ENCODE results near the gene CAMK2D. TPM values are rescaled to one million over a fixed set of nuclear protein-coding genes. Genes with fewer than 3 reads are reported as not detected.

The CAMK2D gene
- total RNA-seq, 1 experiment from 2014 or later, result 15.4 TPM

GRCh38 chr4:113582737-113583136, 178.8 kb downstream of the CAMK2D start:
- CTCF ChIA-PET, result no interaction called here

GRCh38 chr4:113579360-113579759, 182.2 kb downstream of the CAMK2D start:
- no peak overlapping the region for H2AFZ ChIP-seq (ENCODE audit: low read length)
- H4K20me1 ChIP-seq (ENCODE audit: low read length), result no peaks in the 10 kb centered on the region
- ChIA-PET POLR2A (ENCODE audit: unreplicated experiment) (no interaction called here), CTCF (no interaction called here)
- H3F3A ChIP-seq (ENCODE audit: low read length, unreplicated experiment), result no peaks in the 10 kb centered on the region
- H3K4me1 ChIP-seq (ENCODE audit: insufficient read depth, low read length), result no peaks in the 10 kb centered on the region
- H3K27ac ChIP-seq (ENCODE audit: low read length), result no peak overlapping the region
- no peaks in the 10 kb centered on the region for H3K9me3 ChIP-seq (ENCODE audit: low read length)
- no peak overlapping the region for H3K9ac ChIP-seq (ENCODE audit: low read length)
- no peaks in the 10 kb centered on the region for H3K36me3 ChIP-seq (ENCODE audit: low read depth, low read length)
- no peaks in the 10 kb centered on the region for H3K27me3 ChIP-seq (ENCODE audit: low read length)
- no peak overlapping the region for H3K4me3 ChIP-seq (ENCODE audit: low read length)
- BruUV-seq (replicated peaks), result no TSS peak
- H3K79me2 ChIP-seq (ENCODE audit: low read length), result no peaks in the 10 kb centered on the region
- H3K4me2 ChIP-seq (ENCODE audit: low read length), result no peak overlapping the region
- no peak for ATAC-seq
- no peak for DNase-seq
- TF ChIP-seq EZH2phosphoT487 (IDR thresholded peaks at IDR 0.05; ENCODE audit: borderline replicate concordance, low read length), result no peak
- no peak for TF ChIP-seq EZH2 (IDR thresholded peaks at IDR 0.05; ENCODE audit: low read length, unreplicated experiment)
- TF ChIP-seq CTCF (conservative IDR thresholded peaks at IDR 0.05; ENCODE audit: low read depth, low read length), result no peak
- no peaks in the 10 kb centered on the region for H3K9me2 ChIP-seq (replicated peaks; ENCODE audit: low read length)
- intact Hi-C loops (cut with micrococcal nuclease), result no loop called here

More at GRCh38 chr4:113582737-113583136, 178.8 kb downstream of the CAMK2D start:
- Histone ChIP-seq H3K9me3 (ENCODE audit: low read length) (no peaks in the 10 kb centered on the region), H3K9ac (ENCODE audit: low read length) (no peak overlapping the region), H4K20me1 (ENCODE audit: low read length) (no peaks in the 10 kb centered on the region), H3F3A (ENCODE audit: low read length, unreplicated experiment) (no peaks in the 10 kb centered on the region), H3K36me3 (ENCODE audit: low read depth, low read length) (no peaks in the 10 kb centered on the region), H3K27me3 (ENCODE audit: low read length) (no peaks in the 10 kb centered on the region), H2AFZ (ENCODE audit: low read length) (no peak overlapping the region), H3K4me3 (ENCODE audit: low read length) (no peak overlapping the region), H3K27ac (ENCODE audit: low read length) (no peak overlapping the region), H3K4me1 (ENCODE audit: insufficient read depth, low read length) (no peaks in the 10 kb centered on the region), H3K9me2 (replicated peaks; ENCODE audit: low read length) (no peaks in the 10 kb centered on the region), H3K4me2 (ENCODE audit: low read length) (no peak overlapping the region), H3K79me2 (ENCODE audit: low read length) (no peaks in the 10 kb centered on the region)
- no peak for ATAC-seq
- DNase-seq, result no peak
- no TSS peak for BruUV-seq (replicated peaks)
- POLR2A ChIA-PET (ENCODE audit: unreplicated experiment), result no interaction called here
- intact Hi-C loops (cut with micrococcal nuclease), result no loop called here
- no peak for TF ChIP-seq EZH2 (IDR thresholded peaks at IDR 0.05; ENCODE audit: low read length, unreplicated experiment)
- no peak for TF ChIP-seq EZH2phosphoT487 (IDR thresholded peaks at IDR 0.05; ENCODE audit: borderline replicate concordance, low read length)

GRCh38 chr4:113576947-113577678, 184.4 kb downstream of the CAMK2D start:
- no peaks in the 10 kb centered on the region for H4K20me1 ChIP-seq (ENCODE audit: low read length)
- ChIA-PET POLR2A (ENCODE audit: unreplicated experiment) (no interaction called here), CTCF (no interaction called here)
- no peaks in the 10 kb centered on the region for H3K79me2 ChIP-seq (ENCODE audit: low read length)
- no peak for TF ChIP-seq EZH2phosphoT487 (IDR thresholded peaks at IDR 0.05; ENCODE audit: borderline replicate concordance, low read length)
- no peak for TF ChIP-seq CTCF (conservative IDR thresholded peaks at IDR 0.05; ENCODE audit: low read depth, low read length)
- TF ChIP-seq EZH2 (IDR thresholded peaks at IDR 0.05; ENCODE audit: low read length, unreplicated experiment), result no peak
- no peaks in the 10 kb centered on the region for H3K36me3 ChIP-seq (ENCODE audit: low read depth, low read length)
- H3K9me3 ChIP-seq (ENCODE audit: low read length), result no peaks in the 10 kb centered on the region
- H3K4me3 ChIP-seq (ENCODE audit: low read length), result no peak overlapping the region
- H3K4me2 ChIP-seq (ENCODE audit: low read length), result no peak overlapping the region
- ATAC-seq (no peak), DNase-seq (no peak)
- no peaks in the 10 kb centered on the region for H3F3A ChIP-seq (ENCODE audit: low read length, unreplicated experiment)
- no peaks in the 10 kb centered on the region for H3K27me3 ChIP-seq (ENCODE audit: low read length)
- intact Hi-C loops (cut with micrococcal nuclease), result no loop called here
- no peak overlapping the region for H3K9ac ChIP-seq (ENCODE audit: low read length)
- no peaks in the 10 kb centered on the region for H3K4me1 ChIP-seq (ENCODE audit: insufficient read depth, low read length)
- no peaks in the 10 kb centered on the region for H3K9me2 ChIP-seq (replicated peaks; ENCODE audit: low read length)
- no peak overlapping the region for H2AFZ ChIP-seq (ENCODE audit: low read length)
- no peak overlapping the region for H3K27ac ChIP-seq (ENCODE audit: low read length)
- no TSS peak for BruUV-seq (replicated peaks)
